Activated CD8-positive, alpha-beta memory T cell treated with anti-CD3 and anti-CD28 coated beads, Interleukin-2, amount 50 U/mL, for 1 hour (primary cell): ENCODE data around the gene WDR89.
"Not testable (repeated sequence)": the region's sequence is repeated elsewhere in the genome, so short reads cannot be mapped to it uniquely, and the experiment has no call there.

Source experiments
- DNase-seq: peaks from one replicate; pipeline ENCODE4 v3.0.0-alpha.2; 2020; ENCODE audit errors: extremely low read depth

WDR89 gene

DNA sequence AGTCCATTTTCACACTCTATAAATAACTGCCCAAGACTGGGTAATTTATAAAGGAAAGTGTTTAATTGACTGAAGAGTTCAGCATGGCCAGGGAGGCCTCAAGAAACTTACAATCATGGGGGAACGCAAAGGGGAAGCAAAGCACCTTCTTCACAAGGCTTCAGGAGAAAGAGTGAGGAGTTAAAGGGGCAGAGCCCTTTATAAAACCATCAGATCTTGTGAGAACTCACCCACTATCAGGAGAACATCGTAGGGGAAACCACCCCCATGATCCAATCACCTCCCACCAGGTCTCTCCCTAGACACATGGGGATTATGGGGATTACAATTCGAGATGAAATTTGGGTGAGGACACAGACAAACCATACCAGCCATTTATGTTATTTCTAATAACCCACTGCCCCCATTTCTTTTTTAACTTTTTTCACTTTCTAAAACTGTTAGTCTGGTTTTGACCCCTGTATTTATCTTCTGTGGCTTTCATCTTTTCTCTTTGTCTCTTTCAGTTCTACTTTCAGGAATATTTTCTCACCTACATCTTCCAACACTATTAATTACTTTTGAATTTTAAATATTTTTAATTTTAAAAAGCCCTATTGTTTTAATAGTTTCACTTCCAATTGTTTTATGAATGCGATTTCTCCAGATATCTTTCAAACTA, 44.5 kb downstream of the WDR89 start:
- DNase-seq: no peak

- no peak for DNase-seq
These were observed 47.0 kb downstream of the WDR89 start for GRCh38 chr14:63594455-63595372.

GRCh38 chr14:63583046-63583445, 58.6 kb downstream of the WDR89 start:
- DNase-seq: not testable (repeated sequence)

DNA sequence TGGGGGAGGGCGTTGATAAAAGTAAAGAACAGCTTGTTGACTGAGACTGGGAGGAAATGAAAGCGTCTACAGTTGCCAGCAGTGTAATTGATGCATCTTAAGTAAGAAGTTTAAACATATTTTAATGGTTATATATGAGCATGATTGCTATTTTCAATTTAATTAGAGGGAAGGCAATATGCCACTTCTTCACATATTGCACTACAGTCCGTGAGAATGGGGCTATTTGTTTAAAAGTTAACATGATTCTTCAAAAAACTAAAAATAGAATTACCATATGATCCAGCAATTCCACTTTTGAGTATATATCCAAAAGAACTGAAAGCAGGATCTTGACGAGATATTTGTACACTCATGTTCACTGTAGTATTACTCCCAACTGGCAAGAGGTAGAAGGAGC, 60.2 kb downstream of the WDR89 start:
- no peak for DNase-seq

DNA sequence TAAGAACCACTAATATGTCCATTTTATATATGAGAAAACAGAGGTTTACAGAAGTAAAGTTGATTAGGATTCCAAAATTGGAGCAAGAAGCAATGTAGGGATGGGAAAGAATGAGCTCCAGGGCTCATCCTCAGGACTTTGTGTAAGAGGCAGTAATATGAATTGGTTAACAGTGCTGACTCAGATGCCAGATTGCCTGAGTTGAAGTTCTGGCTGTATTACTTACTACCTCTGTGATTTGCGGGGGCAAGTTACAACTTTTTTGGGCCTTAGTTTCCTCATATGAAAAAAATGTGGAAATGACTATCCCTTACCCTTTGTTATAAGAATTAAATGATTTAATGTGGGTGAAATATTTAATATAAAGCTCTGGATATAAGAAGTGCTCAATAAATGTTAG, 63.4 kb downstream of the WDR89 start:
- no peak for DNase-seq

DNA sequence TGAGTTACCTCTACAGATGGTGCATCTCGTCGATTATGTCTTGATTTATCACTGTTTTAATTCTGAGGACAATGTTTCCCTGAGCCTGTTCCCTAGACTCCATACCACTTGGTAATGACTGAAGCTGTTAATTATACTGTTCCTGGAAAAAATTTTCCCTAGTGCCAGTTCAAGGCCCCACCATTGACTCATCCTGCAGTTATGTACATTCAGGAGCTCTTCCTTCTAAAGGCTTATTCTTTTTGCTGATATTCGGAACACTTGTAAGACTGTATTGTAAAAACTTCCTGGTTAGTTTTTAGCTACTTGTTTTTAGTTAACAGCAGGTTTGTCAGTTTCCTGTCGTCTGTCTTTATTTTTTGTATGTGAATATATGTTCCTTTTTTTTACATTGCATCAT, 68.1 kb downstream of the WDR89 start:
- DNase-seq: no peak

DNA sequence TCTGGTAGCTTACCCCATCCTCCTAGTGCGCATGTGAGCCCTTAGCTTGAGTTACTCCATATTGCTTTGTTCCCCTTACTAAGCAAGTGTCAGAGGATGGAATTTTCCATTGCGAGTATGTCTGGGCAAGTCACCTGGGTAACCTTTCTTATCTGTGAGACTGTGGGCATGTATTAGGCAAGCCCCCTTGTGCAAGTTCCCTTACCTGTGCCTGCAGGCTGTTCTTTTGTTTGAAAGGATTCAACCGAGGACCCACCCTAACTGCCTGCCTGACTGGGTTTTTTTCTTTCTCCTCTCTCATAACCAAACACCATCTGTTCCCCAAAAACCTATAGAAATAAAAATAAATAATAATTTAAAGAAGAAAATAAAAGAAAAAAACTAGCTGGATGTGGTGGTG, 76.2 kb downstream of the WDR89 start:
- DNase-seq: no peak

- DNase-seq: no peak
These were observed 77.4 kb downstream of the WDR89 start for GRCh38 chr14:63564318-63564717.

DNA sequence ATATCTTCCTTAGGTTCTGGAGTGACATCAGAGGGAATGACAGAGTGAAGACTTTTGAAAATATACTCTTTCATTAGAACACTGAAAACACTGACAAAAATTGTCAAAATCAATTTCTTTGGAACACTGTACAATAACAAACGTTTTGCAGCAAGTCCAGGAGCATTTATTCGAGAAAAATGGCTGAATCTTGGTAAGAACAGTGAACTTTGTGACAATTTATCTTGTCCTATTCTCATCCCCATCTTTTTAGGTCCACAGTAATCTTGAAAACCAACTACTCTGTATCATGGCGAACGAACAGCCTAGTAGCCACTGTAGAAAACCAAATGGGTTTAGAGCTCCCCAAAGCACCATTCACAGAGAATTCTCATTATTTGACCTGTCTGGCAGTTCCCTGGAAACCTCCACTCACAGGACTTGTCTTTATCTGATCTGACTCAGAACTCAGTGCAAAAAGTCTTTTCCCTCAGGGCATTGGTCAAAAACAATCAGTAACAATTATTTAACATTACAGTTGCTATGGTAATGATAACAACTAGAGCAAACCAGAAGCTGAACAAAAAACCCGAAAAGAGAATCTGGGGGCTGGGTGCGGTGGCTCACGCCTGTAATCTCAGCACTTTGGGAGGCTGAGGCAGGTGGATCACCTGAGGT, 78.2 kb downstream of the WDR89 start:
- no peak for DNase-seq

GRCh38 chr14:63562405-63562804, 79.3 kb downstream of the WDR89 start:
- no peak for DNase-seq

GRCh38 chr14:63555572-63555971, 86.1 kb downstream of the WDR89 start:
- no peak for DNase-seq

DNA sequence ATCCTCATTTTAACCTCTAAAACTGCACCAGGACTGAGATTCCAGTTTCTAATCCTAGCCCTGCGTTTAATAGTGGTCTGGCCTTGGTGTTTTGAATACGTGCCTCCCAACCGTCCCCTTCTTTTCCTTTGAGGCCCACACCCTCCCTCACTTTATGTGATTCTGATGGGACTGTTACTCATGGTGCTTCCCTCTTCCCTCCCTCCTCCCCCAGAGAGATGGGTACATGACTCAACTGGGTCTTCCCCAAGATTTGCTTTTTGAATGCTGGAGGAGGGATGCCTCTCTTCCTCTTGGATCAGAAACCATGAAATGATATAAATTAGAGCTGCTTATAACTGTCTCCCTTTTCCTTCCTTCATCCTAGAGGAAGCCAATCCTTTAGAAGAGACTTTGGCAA, 90.3 kb downstream of the WDR89 start:
- no peak for DNase-seq

GRCh38 chr14:63547798-63548335, 93.8 kb downstream of the WDR89 start:
- DNase-seq: no peak
